ENCODE data around the gene STARD3. TPM values are rescaled to one million over a fixed set of nuclear protein-coding genes. Genes with fewer than 3 reads are reported as not detected.

The STARD3 gene
- total and polyA plus RNA-seq, 2 of the 13 experiments (the other 11 are each of a cell fraction or from before 2014, with no cell fraction given): 34.6 to 100 TPM

- no peak for TF ChIP-seq MYPOP (CRISPR knock-in tag; IDR thresholded peaks at IDR 0.05)
- TF ChIP-seq ZMYM2 (CRISPR knock-in tag; IDR thresholded peaks at IDR 0.05): no peak
- TF ChIP-seq NFYB (CRISPR knock-in tag; IDR thresholded peaks at IDR 0.05): no peak
- no peak for TF ChIP-seq TEF (CRISPR knock-in tag; IDR thresholded peaks at IDR 0.05)
- no peak for TF ChIP-seq PHF5A (CRISPR knock-in tag; IDR thresholded peaks at IDR 0.05; ENCODE audit: low read depth, unreplicated experiment)
- TF ChIP-seq WIZ (CRISPR knock-in tag; IDR thresholded peaks at IDR 0.05): no peak
- TF ChIP-seq, protein P1, sequence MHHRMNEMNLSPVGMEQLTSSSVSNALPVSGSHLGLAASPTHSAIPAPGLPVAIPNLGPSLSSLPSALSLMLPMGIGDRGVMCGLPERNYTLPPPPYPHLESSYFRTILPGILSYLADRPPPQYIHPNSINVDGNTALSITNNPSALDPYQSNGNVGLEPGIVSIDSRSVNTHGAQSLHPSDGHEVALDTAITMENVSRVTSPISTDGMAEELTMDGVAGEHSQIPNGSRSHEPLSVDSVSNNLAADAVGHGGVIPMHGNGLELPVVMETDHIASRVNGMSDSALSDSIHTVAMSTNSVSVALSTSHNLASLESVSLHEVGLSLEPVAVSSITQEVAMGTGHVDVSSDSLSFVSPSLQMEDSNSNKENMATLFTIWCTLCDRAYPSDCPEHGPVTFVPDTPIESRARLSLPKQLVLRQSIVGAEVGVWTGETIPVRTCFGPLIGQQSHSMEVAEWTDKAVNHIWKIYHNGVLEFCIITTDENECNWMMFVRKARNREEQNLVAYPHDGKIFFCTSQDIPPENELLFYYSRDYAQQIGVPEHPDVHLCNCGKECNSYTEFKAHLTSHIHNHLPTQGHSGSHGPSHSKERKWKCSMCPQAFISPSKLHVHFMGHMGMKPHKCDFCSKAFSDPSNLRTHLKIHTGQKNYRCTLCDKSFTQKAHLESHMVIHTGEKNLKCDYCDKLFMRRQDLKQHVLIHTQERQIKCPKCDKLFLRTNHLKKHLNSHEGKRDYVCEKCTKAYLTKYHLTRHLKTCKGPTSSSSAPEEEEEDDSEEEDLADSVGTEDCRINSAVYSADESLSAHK (CRISPR knock-in tag; IDR thresholded peaks at IDR 0.05; ENCODE audit: borderline replicate concordance): no peak
- TF ChIP-seq, protein P2, sequence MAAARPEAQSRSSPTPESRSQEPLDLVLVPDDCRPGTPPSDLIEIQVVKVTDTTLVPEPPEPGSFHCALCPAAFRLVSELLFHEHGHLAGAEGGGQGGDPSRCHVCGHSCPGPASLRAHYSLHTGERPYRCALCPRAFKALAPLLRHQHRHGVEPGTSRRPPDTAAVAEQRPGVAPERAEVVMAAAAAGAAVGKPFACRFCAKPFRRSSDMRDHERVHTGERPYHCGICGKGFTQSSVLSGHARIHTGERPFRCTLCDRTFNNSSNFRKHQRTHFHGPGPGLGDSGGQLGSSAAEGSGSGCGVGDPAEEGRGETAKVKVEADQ (CRISPR knock-in tag; IDR thresholded peaks at IDR 0.05; ENCODE audit: borderline replicate concordance): no peak
- TF ChIP-seq RAD21 (CRISPR knock-in tag; IDR thresholded peaks at IDR 0.05): peak; percentile 76
- no peak for TF ChIP-seq ZNF382 (CRISPR knock-in tag; IDR thresholded peaks at IDR 0.05; ENCODE audit: borderline replicate concordance)
- no peak for TF ChIP-seq ASH2L (IDR thresholded peaks at IDR 0.05; ENCODE audit: insufficient read length, low read depth, low read length)
- TF ChIP-seq SP140L (CRISPR knock-in tag; IDR thresholded peaks at IDR 0.05; ENCODE audit: borderline replicate concordance): no peak
- TF ChIP-seq ZNF776 (CRISPR knock-in tag; IDR thresholded peaks at IDR 0.05): no peak
- TF ChIP-seq ELK4 (CRISPR knock-in tag; IDR thresholded peaks at IDR 0.05; ENCODE audit: borderline replicate concordance): no peak
- no peak for TF ChIP-seq AHDC1 (CRISPR knock-in tag; IDR thresholded peaks at IDR 0.05; ENCODE audit: borderline replicate concordance)
Observed at GRCh38 chr17:39653662-39654331, 16.9 kb downstream of the STARD3 start (continued).

Measured in HepG2 (cell line).